ENCODE data around the gene OPCML. TPM values are rescaled to one million over a fixed set of nuclear protein-coding genes. Genes with fewer than 3 reads are reported as not detected.

OPCML gene
- total and polyA plus RNA-seq, 2 donors (not counting 1 experiment from before 2014, with no cell fraction given), result 0.99 to 2.8 TPM

DNA sequence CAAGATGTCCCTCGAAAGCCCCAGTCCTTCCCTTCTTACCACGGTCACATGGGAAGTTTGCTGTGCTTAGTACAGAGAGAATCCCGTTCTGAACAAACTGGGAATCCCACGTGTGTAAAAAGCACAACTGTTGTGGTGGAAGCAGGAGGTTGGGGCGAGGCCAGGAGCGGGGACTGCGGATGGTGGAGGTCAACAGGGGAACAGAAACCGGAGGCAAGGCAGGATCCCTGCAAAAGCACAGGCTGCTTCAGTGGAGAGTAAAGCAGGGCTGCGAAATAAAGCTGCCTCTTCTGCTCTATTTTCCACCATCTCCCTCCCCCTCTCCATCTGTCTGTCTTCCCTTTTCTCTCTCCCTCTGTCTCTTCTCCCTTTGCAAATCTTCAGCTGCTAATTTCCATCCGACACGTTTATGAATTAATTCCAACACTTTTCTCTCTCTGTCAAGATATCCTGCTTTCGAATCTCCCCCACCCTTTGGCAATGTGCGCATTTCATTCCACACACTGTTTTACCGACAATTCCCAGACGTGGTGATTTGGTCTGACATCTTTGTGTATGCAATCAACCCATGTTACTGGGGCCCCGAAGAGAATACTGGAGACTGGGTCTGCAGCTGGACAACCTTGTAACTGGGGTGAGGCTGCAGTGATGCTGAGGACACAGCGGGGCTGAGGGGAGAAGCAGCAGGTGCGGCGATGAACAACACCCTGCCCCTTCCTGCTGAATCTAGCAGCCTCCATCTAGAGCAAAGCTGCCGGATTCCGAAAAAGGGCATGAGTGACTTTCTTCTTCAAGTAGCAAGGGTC, 571.8 kb downstream of the OPCML start:
- Histone ChIP-seq H3K4me3 (replicated peaks in 1 of 4; ENCODE audit: control extremely low read depth in 1 of 4, insufficient read depth in 1 of 4, low read depth in 3 of 4, low read length in 4 of 4) (no peak overlapping the region), H3K36me3 (ENCODE audit: control insufficient read depth, insufficient read depth, low read length) (no peaks in the 10 kb centered on the region), H3K27me3 (ENCODE audit: control insufficient read depth, insufficient read depth, low read length) (no peaks in the 10 kb centered on the region), H3K9me3 (ENCODE audit: control insufficient read depth, insufficient read depth, low read depth, low read length) (no peaks in the 10 kb centered on the region), H4K20me1 (ENCODE audit: control insufficient read depth, extremely low read depth, insufficient read depth, low read length) (no peaks in the 10 kb centered on the region), H3K27ac (ENCODE audit: insufficient read depth, low read length) (no peak overlapping the region), H3K4me2 (ENCODE audit: extremely low read depth, insufficient read depth, low read length) (no peak overlapping the region), H3K79me2 (ENCODE audit: control insufficient read depth, insufficient read depth, low read length) (no peaks in the 10 kb centered on the region), H3K4me1 (ENCODE audit: control insufficient read depth, extremely low read depth, insufficient read depth, low read length) (no peaks in the 10 kb centered on the region), H3K9ac (ENCODE audit: insufficient read depth, low read length) (no peak overlapping the region), H2AFZ (ENCODE audit: low read length) (no peak overlapping the region)
- DNase-seq (ENCODE audit: low read depth in 2 of 2), result no peak
- TF ChIP-seq EZH2 (IDR thresholded peaks at IDR 0.05; ENCODE audit: low read length, missing control alignments), result no peak
- TF ChIP-seq, protein P1, sequence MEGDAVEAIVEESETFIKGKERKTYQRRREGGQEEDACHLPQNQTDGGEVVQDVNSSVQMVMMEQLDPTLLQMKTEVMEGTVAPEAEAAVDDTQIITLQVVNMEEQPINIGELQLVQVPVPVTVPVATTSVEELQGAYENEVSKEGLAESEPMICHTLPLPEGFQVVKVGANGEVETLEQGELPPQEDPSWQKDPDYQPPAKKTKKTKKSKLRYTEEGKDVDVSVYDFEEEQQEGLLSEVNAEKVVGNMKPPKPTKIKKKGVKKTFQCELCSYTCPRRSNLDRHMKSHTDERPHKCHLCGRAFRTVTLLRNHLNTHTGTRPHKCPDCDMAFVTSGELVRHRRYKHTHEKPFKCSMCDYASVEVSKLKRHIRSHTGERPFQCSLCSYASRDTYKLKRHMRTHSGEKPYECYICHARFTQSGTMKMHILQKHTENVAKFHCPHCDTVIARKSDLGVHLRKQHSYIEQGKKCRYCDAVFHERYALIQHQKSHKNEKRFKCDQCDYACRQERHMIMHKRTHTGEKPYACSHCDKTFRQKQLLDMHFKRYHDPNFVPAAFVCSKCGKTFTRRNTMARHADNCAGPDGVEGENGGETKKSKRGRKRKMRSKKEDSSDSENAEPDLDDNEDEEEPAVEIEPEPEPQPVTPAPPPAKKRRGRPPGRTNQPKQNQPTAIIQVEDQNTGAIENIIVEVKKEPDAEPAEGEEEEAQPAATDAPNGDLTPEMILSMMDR (conservative IDR thresholded peaks at IDR 0.05 in 1 of 2, IDR thresholded peaks at IDR 0.05 in 1 of 2; ENCODE audit: low read depth in 1 of 2, low read length in 2 of 2), result no peak

DNA sequence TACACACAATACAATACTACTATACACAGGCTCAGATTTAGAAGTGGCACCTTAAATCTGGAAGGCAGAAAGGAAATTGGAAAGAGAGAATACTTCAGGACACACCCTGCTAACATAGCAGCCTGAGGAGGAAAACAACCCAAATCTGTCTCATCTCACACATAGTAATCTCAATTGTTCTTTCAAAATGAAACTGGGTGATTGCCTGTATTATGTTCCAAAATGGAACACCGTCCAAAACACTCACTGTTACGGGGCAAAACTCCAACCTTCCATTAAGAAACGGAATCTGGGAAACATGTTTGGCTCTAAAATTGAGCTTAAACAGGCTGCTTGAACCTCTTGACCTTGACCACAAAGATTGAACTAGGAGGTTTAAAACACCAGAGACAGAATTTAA, 572.6 kb downstream of the OPCML start:
- H3K4me2 ChIP-seq (ENCODE audit: extremely low read depth, insufficient read depth, low read length), result no peak overlapping the region
- no peak overlapping the region for H3K27ac ChIP-seq (ENCODE audit: insufficient read depth, low read length)
- TF ChIP-seq EZH2 (IDR thresholded peaks at IDR 0.05; ENCODE audit: low read length, missing control alignments), result no peak
- TF ChIP-seq, protein P1 (conservative IDR thresholded peaks at IDR 0.05 in 1 of 2, IDR thresholded peaks at IDR 0.05 in 1 of 2; ENCODE audit: low read depth in 1 of 2, low read length in 2 of 2), result no peak
- H3K4me1 ChIP-seq (ENCODE audit: control insufficient read depth, extremely low read depth, insufficient read depth, low read length), result no peaks in the 10 kb centered on the region
- no peak for DNase-seq (ENCODE audit: low read depth in 2 of 2)
- H3K4me3 ChIP-seq (replicated peaks in 1 of 4; ENCODE audit: control extremely low read depth in 1 of 4, insufficient read depth in 1 of 4, low read depth in 3 of 4, low read length in 4 of 4), result no peak overlapping the region
- no peaks in the 10 kb centered on the region for H3K9me3 ChIP-seq (ENCODE audit: control insufficient read depth, insufficient read depth, low read depth, low read length)
- H3K36me3 ChIP-seq (ENCODE audit: control insufficient read depth, insufficient read depth, low read length), result no peaks in the 10 kb centered on the region
- H3K79me2 ChIP-seq (ENCODE audit: control insufficient read depth, insufficient read depth, low read length), result no peaks in the 10 kb centered on the region
- no peak overlapping the region for H3K9ac ChIP-seq (ENCODE audit: insufficient read depth, low read length)
- H4K20me1 ChIP-seq (ENCODE audit: control insufficient read depth, extremely low read depth, insufficient read depth, low read length), result no peaks in the 10 kb centered on the region
- no peaks in the 10 kb centered on the region for H3K27me3 ChIP-seq (ENCODE audit: control insufficient read depth, insufficient read depth, low read length)
- no peak overlapping the region for H2AFZ ChIP-seq (ENCODE audit: low read length)

DNA sequence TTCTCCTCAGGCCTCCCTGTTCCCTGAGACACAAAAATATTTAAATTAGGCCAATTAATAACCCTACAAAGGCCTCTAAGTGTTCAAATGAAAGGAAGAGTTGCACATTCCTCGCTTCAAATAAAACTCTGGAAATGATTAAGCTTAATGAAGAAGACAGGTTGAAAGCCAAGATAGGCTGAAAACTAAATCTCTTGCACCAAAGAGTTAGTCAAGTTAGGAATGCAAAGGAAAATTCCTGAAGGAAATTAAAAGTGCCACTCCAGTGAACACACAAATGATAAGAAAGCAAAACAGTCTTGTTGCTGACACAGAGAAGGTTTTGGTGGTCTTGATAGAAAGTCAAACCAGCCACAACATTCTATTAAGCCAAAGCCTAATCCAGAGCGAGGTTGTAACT, 574.4 kb downstream of the OPCML start:
- H3K4me3 ChIP-seq (replicated peaks in 1 of 4; ENCODE audit: control extremely low read depth in 1 of 4, insufficient read depth in 1 of 4, low read depth in 3 of 4, low read length in 4 of 4), result no peak overlapping the region
- H3K9ac ChIP-seq (ENCODE audit: insufficient read depth, low read length), result no peak overlapping the region
- H3K4me1 ChIP-seq (ENCODE audit: control insufficient read depth, extremely low read depth, insufficient read depth, low read length), result no peaks in the 10 kb centered on the region
- no peaks in the 10 kb centered on the region for H3K9me3 ChIP-seq (ENCODE audit: control insufficient read depth, insufficient read depth, low read depth, low read length)
- H4K20me1 ChIP-seq (ENCODE audit: control insufficient read depth, extremely low read depth, insufficient read depth, low read length), result no peaks in the 10 kb centered on the region
- no peak overlapping the region for H3K4me2 ChIP-seq (ENCODE audit: extremely low read depth, insufficient read depth, low read length)
- no peak overlapping the region for H3K27ac ChIP-seq (ENCODE audit: insufficient read depth, low read length)
- no peak for TF ChIP-seq EZH2 (IDR thresholded peaks at IDR 0.05; ENCODE audit: low read length, missing control alignments)
- TF ChIP-seq, protein P1 (conservative IDR thresholded peaks at IDR 0.05 in 1 of 2, IDR thresholded peaks at IDR 0.05 in 1 of 2; ENCODE audit: low read depth in 1 of 2, low read length in 2 of 2), result no peak
- no peaks in the 10 kb centered on the region for H3K36me3 ChIP-seq (ENCODE audit: control insufficient read depth, insufficient read depth, low read length)
- DNase-seq (ENCODE audit: low read depth in 2 of 2), result no peak
- H2AFZ ChIP-seq (ENCODE audit: low read length), result no peak overlapping the region
- H3K27me3 ChIP-seq (ENCODE audit: control insufficient read depth, insufficient read depth, low read length), result no peaks in the 10 kb centered on the region
- no peaks in the 10 kb centered on the region for H3K79me2 ChIP-seq (ENCODE audit: control insufficient read depth, insufficient read depth, low read length)
